C1 segment of cervical spinal cord (tissue), 14 donors: ENCODE measurements around the gene FBLN2.

Experiments used
- DNase-seq, 14 donors: peaks; one replicate each; lab custom pipeline; 2025; lab: John Stamatoyannopoulos, UW

Gene FBLN2

GRCh38 chr3:13661121-13661520 is 112.2 kb downstream of the FBLN2 start:
- DNase-seq, result no peak

GRCh38 chr3:13662238-13662847 is 113.4 kb downstream of the FBLN2 start:
- no peak for DNase-seq

GRCh38 chr3:13663781-13664535 is 115.0 kb downstream of the FBLN2 start:
- no peak for DNase-seq

- DNase-seq, result peak in 1 of 14 donors; percentile 14
Measured at GRCh38 chr3:13665582-13666226, 116.8 kb downstream of the FBLN2 start.

DNA sequence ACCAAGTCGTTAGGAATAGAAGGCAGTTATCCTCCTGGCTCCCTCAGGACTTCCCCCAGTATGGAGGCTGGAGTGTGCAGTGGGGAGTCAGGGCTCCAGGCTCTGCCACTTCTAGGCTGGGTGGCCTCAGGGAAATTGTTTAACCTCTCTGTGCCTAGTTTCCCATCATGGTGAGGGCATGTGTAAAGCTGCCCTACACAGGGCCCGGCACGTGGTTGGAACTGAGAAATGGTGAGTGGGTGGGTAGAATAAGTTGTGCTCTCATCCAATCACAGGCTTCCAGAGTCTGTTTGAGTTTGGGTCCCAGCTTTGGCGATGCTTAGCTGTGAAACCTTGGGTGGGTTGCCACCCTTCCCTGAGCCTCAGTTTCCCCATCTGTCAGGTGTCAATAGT is 117.3 kb downstream of the FBLN2 start:
- DNase-seq, result no peak

GRCh38 chr3:13666781-13667709 is 118.1 kb downstream of the FBLN2 start:
- no peak for DNase-seq

- no peak for DNase-seq
Measured at GRCh38 chr3:13668136-13668535, 119.2 kb downstream of the FBLN2 start.

- DNase-seq, result no peak
Measured at GRCh38 chr3:13669457-13669856, 120.5 kb downstream of the FBLN2 start.

DNA sequence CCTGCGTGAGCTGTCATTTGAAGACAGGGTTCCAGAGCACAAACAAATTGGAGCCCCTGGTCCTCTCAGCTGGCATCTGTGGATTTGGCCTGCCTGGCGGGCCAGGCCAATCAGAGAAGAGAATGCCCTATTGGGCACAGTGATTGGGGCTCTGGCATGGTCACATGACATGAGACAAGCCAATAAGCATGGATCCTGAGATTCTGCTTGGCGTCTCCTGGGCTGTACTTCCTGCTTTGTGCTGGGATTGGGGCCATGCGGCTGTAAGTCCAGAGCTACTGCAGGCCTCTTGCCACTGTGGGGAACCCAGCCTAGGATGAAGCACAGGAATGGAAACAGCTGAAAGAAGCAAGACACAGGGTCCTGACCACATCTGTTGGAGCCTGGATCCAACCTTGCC is 121.4 kb downstream of the FBLN2 start:
- no peak for DNase-seq

GRCh38 chr3:13671482-13672233 is 122.7 kb downstream of the FBLN2 start:
- peak in 1 of 14 donors; percentile 30 for DNase-seq

GRCh38 chr3:13673207-13673606 is 124.3 kb downstream of the FBLN2 start:
- no peak for DNase-seq

DNA sequence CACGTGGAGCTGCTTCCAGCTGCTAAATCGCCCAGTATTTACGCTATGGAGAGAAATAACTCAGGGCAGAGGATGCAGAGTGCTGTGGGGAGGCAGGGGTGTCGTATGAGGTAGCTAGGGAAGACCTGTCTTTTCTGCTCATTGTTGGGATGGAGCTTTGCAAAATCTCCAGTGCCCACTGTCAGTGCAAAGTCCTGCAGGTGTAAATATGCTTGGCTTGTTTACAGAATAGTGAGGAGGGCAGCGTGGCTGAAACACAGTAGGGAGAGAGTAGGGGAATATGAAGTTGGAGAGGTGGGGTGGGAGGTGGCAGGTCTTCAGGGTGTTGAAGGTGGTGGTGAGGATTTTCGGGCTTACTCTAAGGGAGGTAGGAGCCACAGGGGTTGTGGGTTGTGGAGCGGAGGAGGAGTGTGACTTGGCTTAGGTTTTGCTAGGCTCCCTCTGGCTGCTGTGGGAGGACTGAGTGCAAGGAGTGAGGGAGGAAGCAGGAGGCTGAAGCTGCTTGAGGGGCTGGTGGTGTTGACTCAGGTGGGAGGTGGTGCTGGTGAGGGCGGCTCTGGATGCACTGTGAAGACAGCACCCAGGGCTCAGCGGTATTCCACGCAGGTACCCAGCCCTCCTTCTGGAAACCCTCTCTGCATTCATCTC is 125.7 kb downstream of the FBLN2 start:
- no peak for DNase-seq

- DNase-seq, result no peak
Measured at GRCh38 chr3:13676356-13677017, 127.6 kb downstream of the FBLN2 start.

DNA sequence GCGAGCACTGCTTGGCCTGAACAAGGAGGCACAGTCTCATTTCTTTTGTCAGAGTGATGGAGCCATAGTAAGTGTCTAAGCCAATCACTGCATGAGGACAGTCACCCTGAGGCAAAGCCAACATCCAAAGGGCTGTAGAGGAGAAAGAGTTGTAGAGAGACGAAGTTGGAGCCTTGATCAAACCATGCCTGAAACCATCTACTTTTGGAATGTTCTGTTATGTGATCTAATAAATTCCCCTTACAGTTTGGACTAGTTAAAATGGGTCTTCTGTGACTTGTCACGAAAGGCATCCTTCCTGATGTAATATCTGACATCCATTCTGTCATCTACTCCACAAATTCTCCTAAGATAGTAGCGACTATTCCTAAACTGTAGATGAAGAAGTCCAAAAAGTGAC is 128.3 kb downstream of the FBLN2 start:
- DNase-seq, result no peak

DNA sequence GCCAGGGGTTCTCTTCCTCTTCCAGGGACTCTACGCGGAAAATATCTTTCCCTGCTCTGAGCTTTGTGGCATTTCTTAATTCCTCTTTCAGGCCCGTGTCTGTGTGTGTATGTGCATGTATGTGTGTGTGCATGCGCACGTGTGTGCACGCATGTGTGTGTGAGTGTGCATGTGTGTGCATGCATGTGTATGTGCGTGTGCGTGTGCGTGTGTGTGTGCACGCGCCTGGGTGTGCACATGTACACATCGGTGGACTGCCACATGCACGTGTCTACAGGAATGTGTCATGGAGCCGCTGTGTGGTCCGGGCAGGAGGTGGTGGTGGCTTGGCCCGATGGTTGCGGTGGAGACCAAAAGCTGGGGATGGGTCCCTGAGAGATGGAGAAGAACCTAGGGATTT is 133.0 kb downstream of the FBLN2 start:
- DNase-seq, result no peak

GRCh38 chr3:13682331-13683013 is 133.5 kb downstream of the FBLN2 start:
- DNase-seq, result no peak

DNA sequence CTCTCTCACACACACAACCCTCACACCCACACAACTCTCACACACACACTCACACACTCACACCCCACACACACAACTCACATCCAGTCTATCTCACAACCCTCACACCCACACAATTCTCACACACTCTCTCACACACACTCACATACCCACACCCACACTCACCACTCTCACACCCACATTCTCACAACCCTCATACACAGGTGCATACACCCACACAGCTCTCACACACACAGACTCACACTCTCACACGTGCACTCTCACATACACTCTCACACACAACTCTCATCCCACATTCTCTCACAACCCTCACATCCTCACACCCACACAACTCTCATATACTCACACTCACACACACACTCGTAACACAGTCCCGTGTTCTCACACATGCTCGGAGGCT is 134.4 kb downstream of the FBLN2 start:
- DNase-seq, result no peak

DNA sequence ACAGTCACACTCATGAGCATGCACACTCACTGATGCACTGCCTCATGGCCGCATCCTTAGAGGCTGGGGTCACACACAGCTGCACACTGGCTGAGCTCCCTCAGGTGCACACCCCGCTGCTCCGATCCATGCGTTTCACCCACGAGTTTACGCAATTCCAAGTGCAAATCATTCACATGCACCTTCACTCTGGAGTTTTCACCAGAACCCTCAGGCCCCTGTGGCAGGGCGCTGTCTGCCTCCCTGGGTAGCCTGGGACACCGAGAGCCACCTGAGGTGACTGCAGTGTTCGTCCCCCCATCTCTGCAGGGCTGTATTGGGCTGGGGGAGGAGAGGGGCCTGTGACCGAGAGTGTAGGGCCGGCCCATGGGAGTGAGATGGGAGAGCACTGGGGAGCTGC is 134.8 kb downstream of the FBLN2 start:
- no peak for DNase-seq

DNA sequence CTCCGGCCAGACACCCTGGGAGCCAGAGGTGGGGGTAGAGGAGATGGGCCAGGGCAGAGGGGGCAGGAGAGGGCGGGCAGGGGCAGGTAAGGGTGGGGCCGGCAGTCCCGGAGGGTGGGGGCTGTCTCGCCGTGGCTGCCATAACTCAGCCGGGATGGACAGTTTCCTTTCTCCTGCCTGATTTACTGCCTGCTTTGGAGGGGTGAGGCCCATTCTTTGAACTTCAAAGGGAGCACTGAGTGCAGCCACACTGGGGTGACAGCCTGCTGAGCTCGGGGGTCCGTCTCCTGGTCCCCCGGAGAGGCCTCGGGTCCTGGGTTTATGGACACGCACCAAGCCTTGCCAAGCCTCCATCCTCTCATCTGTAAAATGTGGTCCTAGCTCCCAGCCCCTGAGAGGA is 135.4 kb downstream of the FBLN2 start:
- no peak for DNase-seq
